Body of pancreas (tissue), 4 donors: ENCODE results near the gene NR1H4.

ENCODE experiments used
- POLR2A ChIP-seq, 3 donors: fragments of 450-650 bp; IDR thresholded peaks; one replicate each; pipeline ENCODE4 v1.6.1; 2016; ENCODE audit warnings: antibody characterized with exemption in 3 of 3, mild to moderate bottlenecking in 2 of 3
- TF ChIP-seq, protein P1 (sequence below), 7 experiments: fragments of 450-650 bp in 4 of 7; fragments of 200-600 bp in 3 of 7; sonication (generic) in 3 of 7; IDR thresholded peaks; one replicate each; pipeline ENCODE4 v1.5.1; 2016 to 2019; ENCODE audit warnings: antibody characterized with exemption in 7 of 7

DNA sequence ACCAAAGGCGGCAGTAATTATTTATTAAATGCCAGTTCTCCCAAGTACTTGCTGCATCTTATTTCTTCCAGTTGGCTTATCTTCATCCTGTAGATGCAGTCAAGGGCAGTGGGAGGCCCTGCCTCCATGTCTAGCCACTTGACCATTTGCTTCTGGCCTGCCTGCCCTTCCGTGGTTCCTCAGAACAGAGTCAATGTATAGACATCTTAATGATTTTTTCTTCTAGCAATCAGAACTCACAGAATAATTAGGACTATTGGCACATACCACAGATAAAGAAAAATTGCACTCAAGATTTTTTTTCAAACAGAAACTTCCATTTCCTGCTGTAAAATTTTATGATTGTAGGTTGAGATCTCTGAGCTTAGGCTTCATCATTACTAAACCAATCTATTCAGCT is 20.9 kb downstream of the NR1H4 start:
- TF ChIP-seq, protein P1, sequence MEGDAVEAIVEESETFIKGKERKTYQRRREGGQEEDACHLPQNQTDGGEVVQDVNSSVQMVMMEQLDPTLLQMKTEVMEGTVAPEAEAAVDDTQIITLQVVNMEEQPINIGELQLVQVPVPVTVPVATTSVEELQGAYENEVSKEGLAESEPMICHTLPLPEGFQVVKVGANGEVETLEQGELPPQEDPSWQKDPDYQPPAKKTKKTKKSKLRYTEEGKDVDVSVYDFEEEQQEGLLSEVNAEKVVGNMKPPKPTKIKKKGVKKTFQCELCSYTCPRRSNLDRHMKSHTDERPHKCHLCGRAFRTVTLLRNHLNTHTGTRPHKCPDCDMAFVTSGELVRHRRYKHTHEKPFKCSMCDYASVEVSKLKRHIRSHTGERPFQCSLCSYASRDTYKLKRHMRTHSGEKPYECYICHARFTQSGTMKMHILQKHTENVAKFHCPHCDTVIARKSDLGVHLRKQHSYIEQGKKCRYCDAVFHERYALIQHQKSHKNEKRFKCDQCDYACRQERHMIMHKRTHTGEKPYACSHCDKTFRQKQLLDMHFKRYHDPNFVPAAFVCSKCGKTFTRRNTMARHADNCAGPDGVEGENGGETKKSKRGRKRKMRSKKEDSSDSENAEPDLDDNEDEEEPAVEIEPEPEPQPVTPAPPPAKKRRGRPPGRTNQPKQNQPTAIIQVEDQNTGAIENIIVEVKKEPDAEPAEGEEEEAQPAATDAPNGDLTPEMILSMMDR (IDR thresholded peaks at IDR 0.05): no peak
- no peak for TF ChIP-seq POLR2A (IDR thresholded peaks at IDR 0.05)
